GM23338 (cell line): ENCODE data around the gene S1PR3. TPM values are rescaled to one million over a fixed set of nuclear protein-coding genes. Genes with fewer than 3 reads are reported as not detected.

Experiments used
- ATAC-seq: fragments of 200-7000 bp; cut with Tn5 transposase; 3 replicates; pipeline ENCODE4 v1.9.1; 2020
- DNase-seq: peaks from one replicate; pipeline ENCODE4 v3.0.0-alpha.2; 2015; ENCODE audit warnings: low spot score
- H2AFZ ChIP-seq: fragments of 200-600 bp; sonication (generic); 2 replicates; pipeline ENCODE4 v1.8.0; 2016; ENCODE audit warnings: antibody characterized with exemption, mild to moderate bottlenecking, moderate library complexity
- H3F3A ChIP-seq: fragments of 200-600 bp; sonication (generic); replicated peaks from 2 replicates; pipeline ENCODE4 v1.8.0; 2017; ENCODE audit warnings: antibody characterized with exemption, mixed run types, low read depth
- H3K27ac ChIP-seq: fragments of 200-600 bp; sonication (generic); 2 replicates; pipeline ENCODE4 v1.6.1; 2016; ENCODE audit warnings: low read depth
- H3K27me3 ChIP-seq: fragments of 200-600 bp; sonication (generic); 2 replicates; pipeline ENCODE4 v1.8.0; 2016; ENCODE audit warnings: mild to moderate bottlenecking, mixed run types, moderate library complexity; ENCODE audit not compliant: insufficient read depth
- H3K36me3 ChIP-seq: fragments of 200-600 bp; sonication (generic); 2 replicates; pipeline ENCODE4 v1.8.0; 2016; ENCODE audit warnings: mild to moderate bottlenecking; ENCODE audit not compliant: insufficient read depth
- H3K4me1 ChIP-seq: fragments of 200-600 bp; sonication (generic); 2 replicates; pipeline ENCODE4 v1.8.0; 2016; ENCODE audit warnings: mild to moderate bottlenecking, moderate library complexity; ENCODE audit not compliant: insufficient read depth
- H3K4me2 ChIP-seq: fragments of 200-600 bp; sonication (generic); 2 replicates; pipeline ENCODE4 v1.7.1; 2017; ENCODE audit warnings: mixed run types
- H3K4me3 ChIP-seq: fragments of 200-600 bp; sonication (generic); 2 replicates; pipeline ENCODE4 v1.6.1; 2016; ENCODE audit warnings: mixed run types
- H3K79me2 ChIP-seq: fragments of 200-600 bp; sonication (generic); replicated peaks from 2 replicates; pipeline ENCODE4 v1.8.0; 2017; ENCODE audit warnings: mild to moderate bottlenecking; ENCODE audit not compliant: insufficient read depth
- H3K9me2 ChIP-seq: fragments of 200-600 bp; sonication (generic); 2 replicates; pipeline ENCODE4 v1.8.0; 2017; ENCODE audit not compliant: insufficient read depth
- H4K20me1 ChIP-seq: fragments of 200-600 bp; sonication (generic); replicated peaks from 2 replicates; pipeline ENCODE4 v1.8.0; 2017; ENCODE audit warnings: mild to moderate bottlenecking; ENCODE audit not compliant: insufficient read depth
- H3K27ac Mint-ChIP-seq: 2 replicates; pipeline ENCODE4 v1.8.0; 2020; ENCODE audit warnings: inconsistent platforms, mild to moderate bottlenecking, moderate library complexity, mixed read lengths
- H3K27me3 Mint-ChIP-seq: 3 replicates; pipeline ENCODE4 v1.8.0; 2022; ENCODE audit warnings: low read depth, mild to moderate bottlenecking, moderate library complexity, mixed read lengths, inconsistent platforms; ENCODE audit not compliant: insufficient read depth, poor library complexity
- H3K36me3 Mint-ChIP-seq: 3 replicates; pipeline ENCODE4 v1.8.0; 2021; ENCODE audit warnings: low read depth, mild to moderate bottlenecking, inconsistent platforms, moderate library complexity, mixed read lengths
- H3K4me1 Mint-ChIP-seq: 3 replicates; pipeline ENCODE4 v1.8.0; 2020; ENCODE audit warnings: mild to moderate bottlenecking, inconsistent platforms, mixed read lengths
- H3K4me3 Mint-ChIP-seq: 3 replicates; pipeline ENCODE4 v1.8.0; 2021; ENCODE audit warnings: moderate library complexity, mild to moderate bottlenecking, inconsistent platforms, mixed read lengths
- H3K9me3 Mint-ChIP-seq: 3 replicates; pipeline ENCODE4 v1.8.0; 2020; ENCODE audit warnings: moderate library complexity, mild to moderate bottlenecking, inconsistent platforms, mixed read lengths
- CREB1 ChIP-seq: fragments of 250-450 bp; sonication (Bioruptor Pico); IDR thresholded peaks from 2 replicates; pipeline ENCODE4 v1.5.0; 2020; ENCODE audit warnings: low read depth, mild to moderate bottlenecking, moderate library complexity
- CTCF ChIP-seq, 2 experiments: fragments of 200-600 bp in 1 of 2; sonication (generic) in 1 of 2; conservative IDR thresholded peaks; 2 replicates each; pipeline versions ENCODE4 v1.5.1 to v1.6.1; 2016 to 2017; ENCODE audit warnings: antibody characterized with exemption in 2 of 2, low read depth in 2 of 2, mild to moderate bottlenecking in 2 of 2, moderate library complexity in 1 of 2
- EZH2 ChIP-seq: fragments of 200-600 bp; sonication (generic); IDR thresholded peaks from one replicate; pipeline ENCODE4 v1.8.0; 2017; ENCODE audit warnings: antibody characterized with exemption, mild to moderate bottlenecking, low read depth; ENCODE audit not compliant: unreplicated experiment
- NANOG ChIP-seq: IDR thresholded peaks from 2 replicates; pipeline ENCODE4 v1.6.1; 2016; ENCODE audit warnings: antibody characterized with exemption, borderline replicate concordance
- POLR2AphosphoS5 ChIP-seq: IDR thresholded peaks from 2 replicates; pipeline ENCODE4 v1.6.1; 2016; ENCODE audit warnings: antibody characterized with exemption, low read depth
- REST ChIP-seq: IDR thresholded peaks from one replicate; pipeline ENCODE4 v1.6.1; 2018; ENCODE audit warnings: antibody characterized with exemption; ENCODE audit not compliant: unreplicated experiment
- ZNF114 ChIP-seq: fragments of 250-450 bp; sonication (Bioruptor Pico); IDR thresholded peaks from 2 replicates; pipeline ENCODE4 v1.5.0; 2020; ENCODE audit warnings: mild to moderate bottlenecking, moderate library complexity
- ZNF331 ChIP-seq: fragments of 250-450 bp; sonication (Bioruptor Pico); IDR thresholded peaks from 2 replicates; pipeline ENCODE4 v1.5.0; 2020; ENCODE audit warnings: low read depth, mild to moderate bottlenecking, moderate library complexity
- ZNF462 ChIP-seq: fragments of 250-450 bp; sonication (Bioruptor Pico); IDR thresholded peaks from 2 replicates; pipeline ENCODE4 v1.5.0; 2020; ENCODE audit warnings: mild to moderate bottlenecking, moderate library complexity
- polyA plus RNA-seq: library from polyadenylated mRNA; unstranded; fragments of >200 nt; fragmentation: Nextera tagmentation; extraction: Ambion mirVana; gene quantifications from 2 replicates; pipeline ENCODE4 v1.2.1, GENCODE V29; 2016
- total RNA-seq: library from RNA; depleted of rRNA; stranded (reverse); fragments of >200 nt; shearing (Covaris generic); gene quantifications from 2 replicates; pipeline ENCODE4 v1.2.3, GENCODE V29; 2014
- TF ChIP-seq, protein P1 (sequence below): IDR thresholded peaks from 2 replicates; pipeline ENCODE4 v1.6.1; 2016; ENCODE audit warnings: antibody characterized with exemption

Gene S1PR3
- total and polyA plus RNA-seq, 2 experiments from 2014 or later = 2.1 to 7.6 TPM

DNA sequence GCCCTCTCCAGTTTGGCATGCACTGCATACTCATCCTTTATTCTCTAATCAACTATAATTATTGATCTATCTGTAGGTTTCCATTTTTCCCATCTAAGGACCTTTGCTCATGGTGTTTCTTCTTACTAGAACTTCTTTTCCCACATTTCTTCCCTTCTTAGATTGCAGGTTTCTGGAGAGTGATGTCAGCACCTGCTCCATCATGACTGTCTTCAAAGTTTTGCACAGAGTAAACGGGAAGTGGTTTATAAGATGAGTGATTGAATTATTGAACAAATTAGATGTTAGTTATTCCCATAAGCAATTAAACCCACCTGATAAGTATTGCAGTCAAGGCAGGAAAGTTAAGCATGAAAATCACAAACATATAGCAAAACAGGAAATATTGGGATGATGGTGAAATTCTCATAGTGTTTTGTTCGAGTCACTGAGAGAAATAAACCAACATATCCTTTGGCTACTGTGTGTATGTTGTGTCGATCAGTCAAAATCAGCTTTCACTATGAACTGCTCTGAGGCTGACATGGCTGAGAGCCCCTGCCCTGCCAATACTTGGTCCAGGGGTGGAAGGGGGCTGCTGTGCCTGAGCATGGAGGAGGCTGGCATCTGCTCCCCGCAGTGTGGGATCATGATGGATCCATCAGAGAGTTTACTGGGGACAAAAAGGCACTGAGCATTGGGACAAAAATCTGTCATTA lies 45.5 kb upstream of the S1PR3 start (continued):
- TF ChIP-seq REST = no peak
- no peak for TF ChIP-seq ZNF114

DNA sequence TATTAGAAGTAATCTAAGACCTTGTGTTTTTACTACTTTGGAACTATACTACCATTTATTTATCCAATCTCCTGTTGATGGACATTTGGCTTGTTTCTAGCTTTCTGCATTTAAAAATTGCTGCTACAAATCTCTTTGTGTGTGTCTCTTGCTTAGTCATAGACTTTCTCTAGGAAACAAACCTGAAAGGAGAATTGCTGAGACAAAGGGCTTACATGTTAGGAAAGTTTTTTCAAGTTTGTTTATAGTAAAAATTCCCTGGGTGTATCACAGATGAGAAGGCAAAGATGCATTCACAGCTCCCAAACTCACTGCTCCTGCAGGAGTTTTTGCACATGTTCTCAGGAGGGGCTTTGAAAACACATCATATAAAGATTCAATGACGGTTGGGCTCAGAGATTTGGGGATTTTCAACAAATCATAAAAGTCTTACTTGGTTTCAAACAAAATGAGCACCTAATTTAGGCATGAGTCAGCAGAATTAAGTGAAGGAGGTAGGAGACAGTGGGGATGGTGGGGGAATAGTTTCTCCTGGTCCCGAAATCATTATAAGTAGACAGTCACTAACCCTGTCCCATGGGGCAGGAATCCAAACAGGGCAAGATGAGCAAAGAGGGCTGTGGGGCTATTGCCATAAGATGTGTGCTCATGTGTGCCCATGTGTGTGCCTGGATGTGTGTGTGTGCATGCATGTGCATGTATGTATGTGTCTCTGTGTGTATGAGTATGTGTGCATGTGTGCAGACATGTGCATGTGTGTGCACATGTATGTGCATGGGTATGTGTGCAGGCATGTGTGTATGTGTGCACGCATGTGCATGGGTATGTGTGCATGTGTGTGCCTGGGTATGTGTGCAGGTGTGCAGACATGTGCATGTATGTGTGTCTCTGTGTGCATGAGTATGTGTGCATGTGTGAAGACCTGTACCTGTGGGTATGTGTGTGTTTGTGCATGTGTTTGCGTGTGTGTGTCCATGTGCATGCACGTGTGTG lies 43.4 kb upstream of the S1PR3 start:
- Mint-ChIP-seq H3K4me1 (peaks cover 8% of the 10 kb centered on the region), H3K4me3 (no peak overlapping the region), H3K27me3 (peaks cover 7% of the 10 kb centered on the region), H3K27ac (peak overlapping the region; percentile 64; the same call in 1 of the 2 replicates), H3K36me3 (no peaks in the 10 kb centered on the region), H3K9me3 (no peaks in the 10 kb centered on the region; the same call in 2 of the 3 replicates)
- DNase-seq (no peak), ATAC-seq (no peak)
- H3K4me2 ChIP-seq = no peak overlapping the region
- H4K20me1 ChIP-seq = no peaks in the 10 kb centered on the region
- peaks cover 4% of the 10 kb centered on the region; the same call in 1 of the 2 replicates for H3K9me2 ChIP-seq
- H3K4me1 ChIP-seq = no peaks in the 10 kb centered on the region
- H3K27me3 ChIP-seq = no peaks in the 10 kb centered on the region
- H3K27ac ChIP-seq = no peak overlapping the region
- peak overlapping the region; percentile 69; the same call in 1 of the 2 replicates for H2AFZ ChIP-seq
- no peak overlapping the region for H3K4me3 ChIP-seq
- no peaks in the 10 kb centered on the region for H3K79me2 ChIP-seq
- H3K36me3 ChIP-seq = no peaks in the 10 kb centered on the region
- H3F3A ChIP-seq = no peaks in the 10 kb centered on the region
- TF ChIP-seq CTCF (conservative IDR thresholded peaks at IDR 0.05; ENCODE audit: low read depth in 2 of 2) (no peak), POLR2AphosphoS5 (no peak), CREB1 (CRISPR knock-in tag) (no peak), NANOG (no peak), ZNF331 (CRISPR knock-in tag) (no peak), EZH2 (no peak), ZNF462 (no peak)
- TF ChIP-seq, protein P1, sequence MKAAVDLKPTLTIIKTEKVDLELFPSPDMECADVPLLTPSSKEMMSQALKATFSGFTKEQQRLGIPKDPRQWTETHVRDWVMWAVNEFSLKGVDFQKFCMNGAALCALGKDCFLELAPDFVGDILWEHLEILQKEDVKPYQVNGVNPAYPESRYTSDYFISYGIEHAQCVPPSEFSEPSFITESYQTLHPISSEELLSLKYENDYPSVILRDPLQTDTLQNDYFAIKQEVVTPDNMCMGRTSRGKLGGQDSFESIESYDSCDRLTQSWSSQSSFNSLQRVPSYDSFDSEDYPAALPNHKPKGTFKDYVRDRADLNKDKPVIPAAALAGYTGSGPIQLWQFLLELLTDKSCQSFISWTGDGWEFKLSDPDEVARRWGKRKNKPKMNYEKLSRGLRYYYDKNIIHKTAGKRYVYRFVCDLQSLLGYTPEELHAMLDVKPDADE = no peak
